HL-60/S4 treated with retinoic acid at 250 ng/mL for 4 days and 3 days (cell line): ENCODE data around the gene WASHC1.
"Not testable (repeated sequence)": the region's sequence is repeated elsewhere in the genome, so short reads cannot be mapped to it uniquely, and the experiment has no call there.

ENCODE experiments used
- in situ Hi-C: fragments of 300-500 bp; cut with MboI; formaldehyde crosslinking; loops from 2 replicates; pipeline ENCODE4 v1.7.0; 2022; ENCODE audit warnings: low sequenced_read_pairs

Gene WASHC1

GRCh38 chr9:29356-29755 is at the start of gene WASHC1:
Gene WASHC1, minus strand, starts transcription at chr9:29456. Its CDS starts 4,457 bp downstream, at chr9:24999.
- in situ Hi-C loops, result not testable (repeated sequence)

- in situ Hi-C loops, result not testable (repeated sequence)
Observed at GRCh38 chr9:78333-78732, 49.1 kb upstream of the WASHC1 start.

GRCh38 chr9:76389-76788 is 47.1 kb upstream of the WASHC1 start:
- in situ Hi-C loops, result not testable (repeated sequence)

- in situ Hi-C loops, result not testable (repeated sequence)
Observed at GRCh38 chr9:73900-74525, 44.8 kb upstream of the WASHC1 start.

- in situ Hi-C loops, result not testable (repeated sequence)
Observed at GRCh38 chr9:73076-73899, 44.0 kb upstream of the WASHC1 start.

GRCh38 chr9:63031-63629 is 33.9 kb upstream of the WASHC1 start:
- in situ Hi-C loops, result not testable (repeated sequence)

GRCh38 chr9:52678-53077 is 23.4 kb upstream of the WASHC1 start:
- in situ Hi-C loops, result not testable (repeated sequence)

- in situ Hi-C loops, result not testable (repeated sequence)
Observed at GRCh38 chr9:48190-48842, 19.1 kb upstream of the WASHC1 start.

- in situ Hi-C loops, result not testable (repeated sequence)
Observed at GRCh38 chr9:46639-47271, 17.5 kb upstream of the WASHC1 start.

GRCh38 chr9:46164-46563 is 16.9 kb upstream of the WASHC1 start:
- in situ Hi-C loops, result not testable (repeated sequence)

GRCh38 chr9:45180-45878 is 16.1 kb upstream of the WASHC1 start:
- in situ Hi-C loops, result not testable (repeated sequence)

- in situ Hi-C loops, result not testable (repeated sequence)
Observed at GRCh38 chr9:44416-44815, 15.2 kb upstream of the WASHC1 start.

GRCh38 chr9:43636-44035 is 14.4 kb upstream of the WASHC1 start:
- in situ Hi-C loops, result not testable (repeated sequence)

GRCh38 chr9:43116-43515 is 13.9 kb upstream of the WASHC1 start:
- in situ Hi-C loops, result not testable (repeated sequence)

GRCh38 chr9:41819-42218 is 12.6 kb upstream of the WASHC1 start:
- in situ Hi-C loops, result not testable (repeated sequence)

GRCh38 chr9:41261-41676 is 12.0 kb upstream of the WASHC1 start:
- in situ Hi-C loops, result not testable (repeated sequence)

- in situ Hi-C loops, result not testable (repeated sequence)
Observed at GRCh38 chr9:32308-32707, 3.1 kb upstream of the WASHC1 start.

- in situ Hi-C loops, result not testable (repeated sequence)
Observed at GRCh38 chr9:28775-29174, 481 bp downstream of the WASHC1 start.

- in situ Hi-C loops, result not testable (repeated sequence)
Observed at GRCh38 chr9:21621-22020, 7.6 kb downstream of the WASHC1 start.

GRCh38 chr9:16875-17274 is 12.4 kb downstream of the WASHC1 start:
- in situ Hi-C loops, result not testable (repeated sequence)
